Measurements from ENCODE around the gene ADAR. TPM values are rescaled to one million over a fixed set of nuclear protein-coding genes. Genes with fewer than 3 reads are reported as not detected.

The ADAR gene
- total and polyA plus RNA-seq, 2 experiments from 2014 or later: 61.3 to 71.3 TPM

GRCh38 chr1:154593390-154593789 is 14.6 kb downstream of the ADAR start:
- Histone ChIP-seq H3F3A (ENCODE audit: insufficient read depth) (peaks cover 6% of the 10 kb centered on the region; the same call in 1 of the 2 replicates), H3K36me3 (ENCODE audit: low read depth) (peaks cover 88% of the 10 kb centered on the region), H3K9me2 (ENCODE audit: insufficient read depth) (no peaks in the 10 kb centered on the region), H3K79me2 (ENCODE audit: insufficient read depth) (peaks cover 49% of the 10 kb centered on the region), H3K27ac (no peak overlapping the region), H3K27me3 (replicated peaks; ENCODE audit: insufficient read depth) (no peaks in the 10 kb centered on the region), H4K20me1 (ENCODE audit: insufficient read depth) (no peaks in the 10 kb centered on the region), H3K9ac (no peak overlapping the region), H3K4me2 (ENCODE audit: unreplicated experiment) (no peak overlapping the region), H3K4me3 (no peak overlapping the region), H2AFZ (no peak overlapping the region), H3K4me1 (ENCODE audit: insufficient read depth) (peaks cover 4% of the 10 kb centered on the region; the same call in 1 of the 2 replicates), H3K9me3 (ENCODE audit: low read depth) (no peaks in the 10 kb centered on the region)
- DNase-seq: no peak
- in situ Hi-C loops (cut with MboI): no loop called here
- no peak for TF ChIP-seq EZH2phosphoT487 (IDR thresholded peaks at IDR 0.05; ENCODE audit: insufficient read depth, low read depth)
- TF ChIP-seq EZH2 (IDR thresholded peaks at IDR 0.05; ENCODE audit: insufficient read depth, poor library complexity, severe bottlenecking): no peak

DNA sequence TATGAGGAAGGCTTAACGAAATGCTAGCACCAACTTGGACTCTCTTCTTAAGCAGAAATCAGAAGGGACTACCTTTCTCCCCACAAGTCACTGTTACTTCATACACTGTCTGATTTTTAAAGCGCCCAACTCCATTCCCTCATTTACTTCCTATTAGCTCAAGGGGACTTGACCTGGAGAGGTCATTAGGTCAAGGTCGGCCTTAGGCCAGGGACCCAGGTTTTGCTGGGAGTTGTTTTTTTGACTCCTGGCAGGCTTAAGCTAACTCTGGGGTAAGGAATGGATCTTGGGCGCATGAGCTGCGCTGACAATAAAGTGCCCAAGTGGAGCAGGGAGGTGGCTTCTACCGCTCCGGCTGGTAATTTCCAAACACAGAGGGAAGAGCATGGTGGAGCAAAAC is 16.8 kb downstream of the ADAR start:
- H3K4me3 ChIP-seq: no peak overlapping the region
- H3K9ac ChIP-seq: no peak overlapping the region
- 90 to 96% methylated on average over 7 of the region's 7 CpGs for WGBS, 2 experiments (ENCODE audit: low coverage in 1 of 2, low lambda C conversion rate in 2 of 2, missing lambda C conversion rate in 2 of 2)
- peaks cover 27% of the 10 kb centered on the region for H3K79me2 ChIP-seq (ENCODE audit: insufficient read depth)
- H3K9me3 ChIP-seq (ENCODE audit: low read depth): no peaks in the 10 kb centered on the region
- peaks cover 6% of the 10 kb centered on the region; the same call in 1 of the 2 replicates for H3F3A ChIP-seq (ENCODE audit: insufficient read depth)
- DNase-seq: no peak
- H3K36me3 ChIP-seq (ENCODE audit: low read depth): peaks cover 91% of the 10 kb centered on the region
- no peak overlapping the region for H3K27ac ChIP-seq
- in situ Hi-C loops (cut with MboI): no loop called here
- H2AFZ ChIP-seq: no peak overlapping the region
- H3K27me3 ChIP-seq (replicated peaks; ENCODE audit: insufficient read depth): no peaks in the 10 kb centered on the region
- peaks cover 4% of the 10 kb centered on the region; the same call in 1 of the 2 replicates for H3K4me1 ChIP-seq (ENCODE audit: insufficient read depth)
- TF ChIP-seq EZH2 (IDR thresholded peaks at IDR 0.05; ENCODE audit: insufficient read depth, poor library complexity, severe bottlenecking) (no peak), EZH2phosphoT487 (IDR thresholded peaks at IDR 0.05; ENCODE audit: insufficient read depth, low read depth) (no peak)
- H3K4me2 ChIP-seq (ENCODE audit: unreplicated experiment): no peak overlapping the region
- no peaks in the 10 kb centered on the region for H4K20me1 ChIP-seq (ENCODE audit: insufficient read depth)
- H3K9me2 ChIP-seq (ENCODE audit: insufficient read depth): no peaks in the 10 kb centered on the region

- no peak for DNase-seq
- Histone ChIP-seq H3K4me3 (no peak overlapping the region), H3K36me3 (ENCODE audit: low read depth) (peaks cover 91% of the 10 kb centered on the region), H3K27ac (no peak overlapping the region), H4K20me1 (ENCODE audit: insufficient read depth) (no peaks in the 10 kb centered on the region), H3K79me2 (ENCODE audit: insufficient read depth) (peaks cover 23% of the 10 kb centered on the region), H3K9me3 (ENCODE audit: low read depth) (no peaks in the 10 kb centered on the region), H3F3A (ENCODE audit: insufficient read depth) (peaks cover 1% of the 10 kb centered on the region; the same call in 1 of the 2 replicates), H3K4me1 (ENCODE audit: insufficient read depth) (peaks cover 4% of the 10 kb centered on the region; the same call in 1 of the 2 replicates), H2AFZ (no peak overlapping the region), H3K9ac (no peak overlapping the region), H3K4me2 (ENCODE audit: unreplicated experiment) (no peak overlapping the region), H3K27me3 (replicated peaks; ENCODE audit: insufficient read depth) (no peaks in the 10 kb centered on the region), H3K9me2 (ENCODE audit: insufficient read depth) (no peaks in the 10 kb centered on the region)
- no peak for TF ChIP-seq EZH2phosphoT487 (IDR thresholded peaks at IDR 0.05; ENCODE audit: insufficient read depth, low read depth)
- TF ChIP-seq EZH2 (IDR thresholded peaks at IDR 0.05; ENCODE audit: insufficient read depth, poor library complexity, severe bottlenecking): no peak
- in situ Hi-C loops (cut with MboI): no loop called here
- WGBS, 2 experiments (ENCODE audit: low coverage in 1 of 2, low lambda C conversion rate in 2 of 2, missing lambda C conversion rate in 2 of 2): 85% methylated on average over 5 of the region's 5 CpGs
Measured at GRCh38 chr1:154590756-154591155, 17.2 kb downstream of the ADAR start.

DNA sequence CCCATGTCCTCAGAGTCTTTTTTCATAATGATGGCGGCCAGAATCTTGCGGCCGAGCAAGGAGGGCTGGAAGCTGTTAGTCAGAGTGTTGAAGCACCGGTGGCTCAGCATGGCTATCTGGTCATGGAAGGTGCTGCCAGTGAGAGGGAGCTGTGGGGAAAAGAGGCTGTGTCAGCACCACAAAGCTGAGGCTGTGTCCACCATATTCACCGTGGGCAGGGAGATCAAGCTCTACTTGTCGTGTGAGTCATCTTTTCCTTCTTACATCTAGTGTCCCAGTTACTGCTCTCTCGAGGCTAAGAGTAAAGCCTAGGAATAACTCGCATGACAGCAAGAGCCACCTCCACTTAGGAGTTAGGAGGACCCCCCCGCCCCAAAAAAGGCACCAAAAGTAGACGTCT is 18.2 kb downstream of the ADAR start:
- Histone ChIP-seq H3K27me3 (replicated peaks; ENCODE audit: insufficient read depth) (no peaks in the 10 kb centered on the region), H3K79me2 (ENCODE audit: insufficient read depth) (peaks cover 18% of the 10 kb centered on the region), H3K9me3 (ENCODE audit: low read depth) (no peaks in the 10 kb centered on the region), H4K20me1 (ENCODE audit: insufficient read depth) (no peaks in the 10 kb centered on the region), H3K9me2 (ENCODE audit: insufficient read depth) (no peaks in the 10 kb centered on the region), H3F3A (ENCODE audit: insufficient read depth) (no peaks in the 10 kb centered on the region), H3K4me2 (ENCODE audit: unreplicated experiment) (no peak overlapping the region), H3K4me3 (no peak overlapping the region), H3K4me1 (ENCODE audit: insufficient read depth) (no peaks in the 10 kb centered on the region), H3K9ac (no peak overlapping the region), H3K36me3 (ENCODE audit: low read depth) (peaks cover 91% of the 10 kb centered on the region), H2AFZ (no peak overlapping the region), H3K27ac (no peak overlapping the region)
- 75 to 81% methylated on average over 10 of the region's 10 CpGs for WGBS, 2 experiments (ENCODE audit: low coverage in 1 of 2, low lambda C conversion rate in 2 of 2, missing lambda C conversion rate in 2 of 2)
- peak; percentile 43 for DNase-seq
- no peak for TF ChIP-seq EZH2phosphoT487 (IDR thresholded peaks at IDR 0.05; ENCODE audit: insufficient read depth, low read depth)
- no peak for TF ChIP-seq EZH2 (IDR thresholded peaks at IDR 0.05; ENCODE audit: insufficient read depth, poor library complexity, severe bottlenecking)
- in situ Hi-C loops (cut with MboI): no loop called here

- in situ Hi-C loops (cut with MboI): no loop called here
- H4K20me1 ChIP-seq (ENCODE audit: insufficient read depth): no peaks in the 10 kb centered on the region
- no peaks in the 10 kb centered on the region for H3K9me2 ChIP-seq (ENCODE audit: insufficient read depth)
- TF ChIP-seq EZH2phosphoT487 (IDR thresholded peaks at IDR 0.05; ENCODE audit: insufficient read depth, low read depth): no peak
- no peak for TF ChIP-seq EZH2 (IDR thresholded peaks at IDR 0.05; ENCODE audit: insufficient read depth, poor library complexity, severe bottlenecking)
- no peak overlapping the region for H3K4me3 ChIP-seq
- H3K79me2 ChIP-seq (ENCODE audit: insufficient read depth): no peaks in the 10 kb centered on the region; the same call in 1 of the 2 replicates
- H3K4me2 ChIP-seq (ENCODE audit: unreplicated experiment): no peak overlapping the region
- H3K27me3 ChIP-seq (replicated peaks; ENCODE audit: insufficient read depth): no peaks in the 10 kb centered on the region
- peaks cover 91% of the 10 kb centered on the region for H3K36me3 ChIP-seq (ENCODE audit: low read depth)
- peaks cover 8% of the 10 kb centered on the region; the same call in 1 of the 2 replicates for H3F3A ChIP-seq (ENCODE audit: insufficient read depth)
- H3K9ac ChIP-seq: no peak overlapping the region
- no peak overlapping the region for H3K27ac ChIP-seq
- no peak for DNase-seq
- H2AFZ ChIP-seq: no peak overlapping the region
- H3K9me3 ChIP-seq (ENCODE audit: low read depth): no peaks in the 10 kb centered on the region
- H3K4me1 ChIP-seq (ENCODE audit: insufficient read depth): no peaks in the 10 kb centered on the region
- 94 to 100% methylated on average over 6 of the region's 6 CpGs for WGBS, 2 experiments (ENCODE audit: low coverage in 1 of 2, low lambda C conversion rate in 2 of 2, missing lambda C conversion rate in 2 of 2)
Measured at GRCh38 chr1:154586641-154587040, 21.3 kb downstream of the ADAR start.
